Neural crest cell (in vitro differentiated cells): ENCODE measurements around the gene IGF2BP1. TPM values are rescaled to one million over a fixed set of nuclear protein-coding genes. Genes with fewer than 3 reads are reported as not detected.

Experiments used
- DNase-seq: peaks from one replicate; pipeline ENCODE4 v3.0.0; 2021; ENCODE audit warnings: low read depth, mixed read lengths, low spot score
- H3K27ac Mint-ChIP-seq: one replicate; pipeline ENCODE4 v1.8.0; 2021; ENCODE audit warnings: mild to moderate bottlenecking, mixed read lengths; ENCODE audit not compliant: unreplicated experiment
- H3K27me3 Mint-ChIP-seq: 2 replicates; pipeline ENCODE4 v1.8.0; 2021; ENCODE audit warnings: low read depth, mild to moderate bottlenecking, mixed read lengths
- H3K36me3 Mint-ChIP-seq: 2 replicates; pipeline ENCODE4 v1.8.0; 2021; ENCODE audit warnings: low read depth, mild to moderate bottlenecking, mixed read lengths
- H3K4me1 Mint-ChIP-seq: 2 replicates; pipeline ENCODE4 v1.8.0; 2021; ENCODE audit warnings: mixed read lengths
- H3K4me3 Mint-ChIP-seq: one replicate; pipeline ENCODE4 v1.8.0; 2021; ENCODE audit warnings: mild to moderate bottlenecking, mixed read lengths
- H3K9me3 Mint-ChIP-seq: 2 replicates; pipeline ENCODE4 v1.8.0; 2021; ENCODE audit warnings: mixed read lengths
- CTCF ChIP-seq: fragments of 200-600 bp; sonication (generic); conservative IDR thresholded peaks from 2 replicates; pipeline ENCODE4 v1.5.0; 2021; ENCODE audit warnings: antibody characterized with exemption, mild to moderate bottlenecking
- long read RNA-seq: library from polyadenylated mRNA; unstranded; transcript quantifications from one replicate; pipeline ENCODE4 v2.0.0, GENCODE V29; 2020
- total RNA-seq: library from RNA; stranded (reverse); gene quantifications from 2 replicates; pipeline ENCODE4 v1.2.1, GENCODE V29; 2021

Gene IGF2BP1
- 536 and 543 TPM in 2 replicates for total RNA-seq
- long read RNA-seq, full-length matches to known transcripts = 59 of 204 reads
- long read RNA-seq, partial matches to known transcripts = 31 of 204 reads
- long read RNA-seq, other reads (novel, unspliced or antisense) = 114 of 204 reads

GRCh38 chr17:48997103-48997826 is at the start of gene IGF2BP1:
IGF2BP1 (plus strand) TSS chr17:48997385; CDS start chr17:48997746, 361 bp downstream.
- TF ChIP-seq CTCF = no peak
- Mint-ChIP-seq H3K27me3 (peaks cover 32% of the 10 kb centered on the region), H3K9me3 (no peaks in the 10 kb centered on the region), H3K4me3 (peak within 1 kb of the TSS; percentile 95), H3K27ac (peak within 1 kb of the TSS; percentile 100), H3K36me3 (peaks cover 21% of the 10 kb centered on the region), H3K4me1 (peaks cover 66% of the 10 kb centered on the region)
- peak; percentile 75 for DNase-seq

GRCh38 chr17:48951572-48951971 is 45.6 kb upstream of the IGF2BP1 start:
- no peak for TF ChIP-seq CTCF
- no peak for DNase-seq
- no peaks in the 10 kb centered on the region for H3K27me3 Mint-ChIP-seq
- no peak overlapping the region for H3K27ac Mint-ChIP-seq
- no peaks in the 10 kb centered on the region for H3K9me3 Mint-ChIP-seq
- H3K4me3 Mint-ChIP-seq = no peak overlapping the region
- peaks cover 14% of the 10 kb centered on the region for H3K4me1 Mint-ChIP-seq
- H3K36me3 Mint-ChIP-seq = no peaks in the 10 kb centered on the region

DNA sequence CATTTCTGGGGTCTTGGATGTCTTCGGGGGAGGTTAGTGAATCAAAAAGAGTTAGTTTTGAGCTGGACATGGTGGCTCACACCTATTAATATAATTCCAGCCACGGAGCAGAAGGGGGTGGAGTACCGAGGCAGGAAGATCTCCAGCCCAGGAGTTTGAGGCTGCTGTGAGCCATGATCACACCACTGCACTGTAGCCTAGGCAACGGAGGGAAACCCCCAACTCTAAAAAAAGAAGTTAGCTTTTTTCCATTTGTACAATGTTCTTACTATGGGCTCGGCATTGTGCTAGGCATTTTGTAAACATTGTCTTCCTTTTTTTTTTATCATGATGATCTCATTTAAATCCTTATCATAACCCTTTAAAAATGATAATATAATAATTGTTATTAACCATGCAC is 44.3 kb upstream of the IGF2BP1 start:
- TF ChIP-seq CTCF = no peak
- H3K27me3 Mint-ChIP-seq = no peaks in the 10 kb centered on the region
- peak overlapping the region; percentile 17 for H3K4me3 Mint-ChIP-seq
- peaks cover 14% of the 10 kb centered on the region for H3K4me1 Mint-ChIP-seq
- no peak overlapping the region for H3K27ac Mint-ChIP-seq
- no peaks in the 10 kb centered on the region for H3K9me3 Mint-ChIP-seq
- no peak for DNase-seq
- no peaks in the 10 kb centered on the region for H3K36me3 Mint-ChIP-seq

GRCh38 chr17:48954300-48954755 is 42.9 kb upstream of the IGF2BP1 start:
- peak; percentile 52 for TF ChIP-seq CTCF
- no peaks in the 10 kb centered on the region for H3K9me3 Mint-ChIP-seq
- H3K27me3 Mint-ChIP-seq = peaks cover 4% of the 10 kb centered on the region
- no peak overlapping the region for H3K27ac Mint-ChIP-seq
- DNase-seq = no peak
- H3K4me1 Mint-ChIP-seq = peaks cover 14% of the 10 kb centered on the region
- no peaks in the 10 kb centered on the region for H3K36me3 Mint-ChIP-seq
- no peak overlapping the region for H3K4me3 Mint-ChIP-seq

- H3K4me3 Mint-ChIP-seq = no peak overlapping the region
- no peak for DNase-seq
- H3K9me3 Mint-ChIP-seq = no peaks in the 10 kb centered on the region
- peaks cover 13% of the 10 kb centered on the region for H3K27me3 Mint-ChIP-seq
- H3K4me1 Mint-ChIP-seq = peaks cover 17% of the 10 kb centered on the region
- no peaks in the 10 kb centered on the region for H3K36me3 Mint-ChIP-seq
- TF ChIP-seq CTCF = no peak
- H3K27ac Mint-ChIP-seq = no peak overlapping the region
These were observed 36.2 kb upstream of the IGF2BP1 start for GRCh38 chr17:48960834-48961515.
